Kidney (tissue), 14 donors: ENCODE data around the gene ZC3H8. TPM values are rescaled to one million over a fixed set of nuclear protein-coding genes. Genes with fewer than 3 reads are reported as not detected.

Source experiments
- DNase-seq, 5 donors: peaks; one replicate each; pipeline ENCODE4 v3.0.0-alpha.2; 2013 to 2020
- FAIRE-seq: peaks from 2 replicates; lab custom pipeline; 2012; peaks lifted over from hg19 to GRCh38; lab: Jason Lieb, UNC
- H3K27ac ChIP-seq, 2 donors: one replicate each; pipeline ENCODE4 v1.7.0; 2013; ENCODE audit warnings: low read depth in 2 of 2, low read length in 2 of 2, inconsistent platforms in 1 of 2
- H3K27me3 ChIP-seq: one replicate; pipeline ENCODE4 v1.7.1; 2013; ENCODE audit warnings: low read length, inconsistent platforms; ENCODE audit not compliant: control insufficient read depth, insufficient read depth
- H3K36me3 ChIP-seq, 3 donors: one replicate each; pipeline versions ENCODE4 v1.7.0 to v1.7.1; 2013; ENCODE audit warnings: low read length in 3 of 3, control low read depth in 1 of 3, inconsistent platforms in 1 of 3; ENCODE audit not compliant: insufficient read depth in 3 of 3, control insufficient read depth in 2 of 3
- H3K4me1 ChIP-seq, 3 donors: one replicate each; pipeline versions ENCODE4 v1.7.0 to v1.7.1; 2013; ENCODE audit warnings: low read length in 3 of 3, inconsistent platforms in 1 of 3, low read depth in 1 of 3; ENCODE audit not compliant: control insufficient read depth in 2 of 3, insufficient read depth in 2 of 3
- H3K4me3 ChIP-seq, 3 donors: one replicate each; pipeline versions ENCODE4 v1.7.0 to v1.8.1; 2013; ENCODE audit warnings: low read length in 3 of 3, control low read depth in 1 of 3, inconsistent platforms in 1 of 3
- H3K9ac ChIP-seq, 3 donors: one replicate each; pipeline versions ENCODE4 v1.7.0 to v1.7.1; 2013; ENCODE audit warnings: low read length in 3 of 3, control low read depth in 1 of 3, inconsistent platforms in 1 of 3
- H3K9me3 ChIP-seq, 3 donors: one replicate each; pipeline versions ENCODE4 v1.7.0 to v1.7.1; 2013; ENCODE audit warnings: low read length in 3 of 3, control low read depth in 1 of 3, inconsistent platforms in 1 of 3; ENCODE audit not compliant: control insufficient read depth in 2 of 3, insufficient read depth in 1 of 3
- CTCF ChIP-seq: IDR thresholded peaks from 3 replicates; pipeline ENCODE4 v1.5.1; 2012; ENCODE audit warnings: mild to moderate bottlenecking, moderate library complexity, borderline replicate concordance; ENCODE audit not compliant: insufficient read depth; ENCODE audit errors: extremely low read depth
- intact Hi-C: fragments of 100-400 bp; cut with DNase I; formaldehyde crosslinking; loops from one replicate; pipeline ENCODE4 v1.11.1; 2022
- polyA plus RNA-seq: library from polyadenylated mRNA; stranded (reverse); fragments of 350-450 nt; fragmentation: Illumina TruSeq; extraction: RNeasy Lipid Tissue Mini Kit (QIAGEN cat#74804); gene quantifications from one replicate; pipeline ENCODE4 v1.2.3, GENCODE V29; 2014; ENCODE audit warnings: low read depth, low replicate concordance; ENCODE audit not compliant: insufficient read depth
- total RNA-seq: library from RNA; stranded (reverse); fragmentation: NEBNext Ultra II Directional; extraction: Animal tissue kit (Norgen Biotek cat#: 25700); gene quantifications from one replicate; pipeline ENCODE4 v1.2.1, GENCODE V29; 2021
- donor health status: control.
- donor health status: control.
- donor health status: control.
- donor health status: control.
- donor health status: control.
- donor health status: DM: yes; HTN: yes; CAD: no.
- donor health status: Normal renal cell carcinoma (clear cell type).

ZC3H8 gene
- total and polyA plus RNA-seq, 2 donors from 2014 or later: 6.8 to 8.3 TPM

DNA sequence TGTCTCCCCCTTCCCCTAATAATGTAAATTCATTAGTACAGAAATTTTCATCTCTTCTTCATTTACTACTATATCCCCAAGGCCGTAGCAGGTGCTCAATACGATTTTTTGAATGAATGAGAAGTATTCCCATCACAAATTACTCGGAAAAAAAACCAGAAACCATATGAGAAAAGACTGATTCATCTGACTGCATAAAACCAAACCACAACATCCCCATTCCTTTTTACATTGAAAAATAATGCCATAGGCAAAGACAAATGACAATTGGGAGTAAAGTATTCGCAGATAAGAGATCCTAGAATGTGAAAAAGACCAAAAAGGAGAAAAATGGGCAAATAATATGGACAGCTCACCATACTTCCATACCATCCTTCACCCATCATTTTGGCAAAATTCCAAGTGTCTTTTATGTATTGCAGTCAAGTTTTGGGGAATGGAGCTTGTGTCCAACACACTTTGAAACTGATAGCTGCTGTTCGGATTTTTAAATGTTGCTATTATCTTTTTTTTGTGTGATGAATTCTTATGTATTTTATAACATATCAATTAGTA is 1.5 kb downstream of the ZC3H8 start:
- H3K27ac ChIP-seq: no peak overlapping the region
- DNase-seq: no peak
- no peaks in the 10 kb centered on the region for H3K27me3 ChIP-seq
- H3K4me3 ChIP-seq: no peak overlapping the region
- no peaks in the 10 kb centered on the region for H3K36me3 ChIP-seq
- H3K9ac ChIP-seq: no peak overlapping the region
- intact Hi-C loops: no loop called here
- no peaks in the 10 kb centered on the region for H3K9me3 ChIP-seq
- H3K4me1 ChIP-seq: peaks cover 2 to 4% (median 4%) of the 10 kb centered on the region in 3 donors
- no peak for FAIRE-seq
- no peak for TF ChIP-seq CTCF

DNA sequence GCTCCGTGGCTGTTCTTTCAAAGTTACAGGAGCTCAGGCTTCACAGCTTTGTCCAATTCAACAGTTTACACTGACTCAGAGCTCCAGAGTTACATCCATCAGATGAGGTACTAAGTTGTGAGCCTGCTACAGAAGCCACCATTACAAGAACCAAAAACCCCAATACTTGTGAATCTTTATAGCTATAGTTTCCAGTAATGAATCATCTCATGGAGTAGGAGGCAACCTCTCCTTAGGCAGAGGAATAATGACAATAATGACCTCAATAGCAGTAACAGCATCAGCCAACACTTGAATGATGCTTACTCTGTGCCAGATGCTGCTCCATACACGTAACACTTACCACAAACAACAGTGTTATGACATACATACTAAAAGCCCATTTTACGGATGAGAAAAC is 3.6 kb downstream of the ZC3H8 start:
- Histone ChIP-seq H3K27ac (no peak overlapping the region), H3K4me3 (no peak overlapping the region), H3K36me3 (peaks cover 0 to 5% (median 3%) of the 10 kb centered on the region in 3 donors), H3K9me3 (no peaks in the 10 kb centered on the region), H3K9ac (no peak overlapping the region), H3K27me3 (no peaks in the 10 kb centered on the region), H3K4me1 (peaks cover 2 to 4% (median 4%) of the 10 kb centered on the region in 3 donors)
- intact Hi-C loops: no loop called here
- FAIRE-seq (no peak), DNase-seq (no peak)
- TF ChIP-seq CTCF: no peak

- H3K4me3 ChIP-seq: no peak overlapping the region
- intact Hi-C loops: no loop called here
- no peak overlapping the region for H3K9ac ChIP-seq
- H3K4me1 ChIP-seq: no peaks in the 10 kb centered on the region
- H3K27me3 ChIP-seq: no peaks in the 10 kb centered on the region
- H3K27ac ChIP-seq: no peak overlapping the region
- TF ChIP-seq CTCF: no peak
- FAIRE-seq (no peak), DNase-seq (no peak)
- no peaks in the 10 kb centered on the region for H3K9me3 ChIP-seq
- peaks cover 0 to 8% (median 4%) of the 10 kb centered on the region in 3 donors for H3K36me3 ChIP-seq
These were observed 10.0 kb downstream of the ZC3H8 start for GRCh38 chr2:112244854-112245253.

DNA sequence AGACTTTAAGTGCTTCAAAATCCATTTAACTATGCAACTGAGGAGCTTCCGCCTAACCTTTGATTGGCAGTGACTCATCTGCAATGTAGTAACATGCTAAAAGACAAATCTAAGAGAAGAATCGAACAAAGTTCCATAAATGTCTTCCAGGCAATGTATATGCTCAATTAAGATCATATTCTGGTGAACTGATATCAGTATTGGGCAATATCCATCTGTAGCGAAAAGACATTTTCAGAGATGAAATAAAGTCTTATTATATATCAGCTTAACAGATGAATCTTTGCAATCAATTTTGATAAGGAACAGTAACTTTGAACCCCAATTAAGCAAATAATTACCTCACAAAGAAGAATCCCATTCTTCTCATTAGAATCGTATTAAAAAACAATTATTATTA is 11.6 kb downstream of the ZC3H8 start:
- TF ChIP-seq CTCF: no peak
- Histone ChIP-seq H3K36me3 (peaks cover 0 to 8% (median 4%) of the 10 kb centered on the region in 3 donors), H3K9ac (no peak overlapping the region), H3K27ac (no peak overlapping the region), H3K27me3 (no peaks in the 10 kb centered on the region), H3K9me3 (no peaks in the 10 kb centered on the region), H3K4me1 (no peaks in the 10 kb centered on the region), H3K4me3 (no peak overlapping the region)
- FAIRE-seq: no peak
- intact Hi-C loops: no loop called here
- DNase-seq: no peak
